Natural killer cell (primary cell): Measurements from ENCODE around the gene MCM8. TPM values are rescaled to one million over a fixed set of nuclear protein-coding genes. Genes with fewer than 3 reads are reported as not detected.
A peak's percentile ranks its signal among the peaks of the same experiment; 100 is the strongest.

ENCODE experiments used
- ATAC-seq, 3 donors: fragments of 150-1000 bp in 2 of 3; fragments of 200-7000 bp in 1 of 3; cut with Tn5 transposase; 1 replicate in 1 of 3; 2 replicates in 2 of 3; pipeline ENCODE4 v1.10.0; 2021; ENCODE audit warnings: mild to moderate bottlenecking in 2 of 3, moderate library complexity in 2 of 3
- DNase-seq, 2 donors: peaks; one replicate each; pipeline versions ENCODE4 v3.0.0 to v3.0.0-alpha.2; 2013 to 2021; ENCODE audit warnings: mixed read lengths in 1 of 2
- H3K27ac ChIP-seq: one replicate; pipeline ENCODE4 v1.5.1; 2013; ENCODE audit warnings: mild to moderate bottlenecking, low read length
- H3K27me3 ChIP-seq: one replicate; pipeline ENCODE4 v1.6.1; 2013; ENCODE audit warnings: low read length; ENCODE audit not compliant: control insufficient read depth, insufficient read depth
- H3K36me3 ChIP-seq: one replicate; pipeline ENCODE4 v1.6.1; 2013; ENCODE audit warnings: low read length; ENCODE audit not compliant: control insufficient read depth, insufficient read depth
- H3K4me1 ChIP-seq: one replicate; pipeline ENCODE4 v1.6.1; 2013; ENCODE audit warnings: low read length; ENCODE audit not compliant: control insufficient read depth, insufficient read depth
- H3K4me3 ChIP-seq: one replicate; pipeline ENCODE4 v1.5.1; 2013; ENCODE audit warnings: low read length
- H3K9me3 ChIP-seq: one replicate; pipeline ENCODE4 v1.6.1; 2013; ENCODE audit warnings: low read length; ENCODE audit not compliant: control insufficient read depth, insufficient read depth
- H3K27ac Mint-ChIP-seq, 2 donors: one replicate each; pipeline ENCODE4 v1.8.0; 2022; ENCODE audit warnings: mild to moderate bottlenecking in 2 of 2, mixed read lengths in 2 of 2, moderate library complexity in 1 of 2
- H3K27me3 Mint-ChIP-seq, 2 donors: one replicate each; pipeline ENCODE4 v1.8.0; 2022; ENCODE audit warnings: low read depth in 2 of 2, mixed read lengths in 2 of 2
- H3K36me3 Mint-ChIP-seq: one replicate; pipeline ENCODE4 v1.8.0; 2022; ENCODE audit warnings: mixed read lengths
- H3K4me1 Mint-ChIP-seq, 2 donors: one replicate each; pipeline ENCODE4 v1.8.0; 2022; ENCODE audit warnings: mixed read lengths in 2 of 2
- H3K4me3 Mint-ChIP-seq: one replicate; pipeline ENCODE4 v1.8.0; 2022; ENCODE audit warnings: mild to moderate bottlenecking, moderate library complexity, mixed read lengths
- H3K9me3 Mint-ChIP-seq, 2 donors: one replicate each; pipeline ENCODE4 v1.8.0; 2022; ENCODE audit warnings: mixed read lengths in 2 of 2
- WGBS: methylation state at CpG from one replicate; pipeline ENCODE4 v1.1.7; 2013; ENCODE audit warnings: missing lambda C conversion rate; ENCODE audit not compliant: insufficient coverage; 5-methylcytosine and 5-hydroxymethylcytosine counted together
- intact Hi-C: fragments of 100-400 bp; cut with micrococcal nuclease; formaldehyde crosslinking; loops from one replicate; pipeline ENCODE4 v1.14.2; 2022
- total RNA-seq, 4 donors: library from RNA; stranded (reverse); fragments of 120-200 nt in 1 of 4; gene quantifications; one replicate each; pipeline versions ENCODE4 v1.2.3 to v1.2.4, GENCODE V29; 2013 to 2022
- TF ChIP-seq, protein P1 (sequence below): fragments of 200-600 bp; IDR thresholded peaks from one replicate; pipeline ENCODE4 v1.8.0; 2022; ENCODE audit warnings: antibody characterized with exemption

The MCM8 gene
- total RNA-seq, result 10 to 100 TPM in 1 of 3 donors, 1 to 10 TPM in 2; 8.1 to 14.3 (median 9.0) TPM
- 26.2 TPM for total RNA-seq (2013)

- no peaks in the 10 kb centered on the region for H3K9me3 ChIP-seq
- intact Hi-C loops, result loop anchor here (1.0 kb wide), 1 partner anchor 46 kb away; no protein-coding TSS in a partner anchor
- ATAC-seq (peak; percentile 95 to 98 (median 97)), DNase-seq (peak; percentile 95 to 97)
- Mint-ChIP-seq H3K4me3 (peak within 1 kb of the TSS; percentile 98), H3K27ac (peak within 1 kb of the TSS; percentile 90 to 95), H3K27me3 (no peaks in the 10 kb centered on the region), H3K36me3 (peaks cover 13% of the 10 kb centered on the region), H3K4me1 (peaks cover 41 to 43% of the 10 kb centered on the region in 2 donors), H3K9me3 (no peaks in the 10 kb centered on the region)
- WGBS, result under 1% methylated on average over 61 of the region's 61 CpGs
- H3K36me3 ChIP-seq, result peaks cover 29% of the 10 kb centered on the region
- peaks cover 24% of the 10 kb centered on the region for H3K4me1 ChIP-seq
- H3K27me3 ChIP-seq, result no peaks in the 10 kb centered on the region
- TF ChIP-seq, protein P1, sequence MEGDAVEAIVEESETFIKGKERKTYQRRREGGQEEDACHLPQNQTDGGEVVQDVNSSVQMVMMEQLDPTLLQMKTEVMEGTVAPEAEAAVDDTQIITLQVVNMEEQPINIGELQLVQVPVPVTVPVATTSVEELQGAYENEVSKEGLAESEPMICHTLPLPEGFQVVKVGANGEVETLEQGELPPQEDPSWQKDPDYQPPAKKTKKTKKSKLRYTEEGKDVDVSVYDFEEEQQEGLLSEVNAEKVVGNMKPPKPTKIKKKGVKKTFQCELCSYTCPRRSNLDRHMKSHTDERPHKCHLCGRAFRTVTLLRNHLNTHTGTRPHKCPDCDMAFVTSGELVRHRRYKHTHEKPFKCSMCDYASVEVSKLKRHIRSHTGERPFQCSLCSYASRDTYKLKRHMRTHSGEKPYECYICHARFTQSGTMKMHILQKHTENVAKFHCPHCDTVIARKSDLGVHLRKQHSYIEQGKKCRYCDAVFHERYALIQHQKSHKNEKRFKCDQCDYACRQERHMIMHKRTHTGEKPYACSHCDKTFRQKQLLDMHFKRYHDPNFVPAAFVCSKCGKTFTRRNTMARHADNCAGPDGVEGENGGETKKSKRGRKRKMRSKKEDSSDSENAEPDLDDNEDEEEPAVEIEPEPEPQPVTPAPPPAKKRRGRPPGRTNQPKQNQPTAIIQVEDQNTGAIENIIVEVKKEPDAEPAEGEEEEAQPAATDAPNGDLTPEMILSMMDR, result no peak
- peak within 1 kb of the TSS; percentile 62 for H3K27ac ChIP-seq
- H3K4me3 ChIP-seq, result peak within 1 kb of the TSS; percentile 72
Observed at GRCh38 chr20:5950271-5951031, at the start of gene MCM8, which contains the start of gene TRMT6. Gene MCM8 (plus strand): TSS chr20:5950652. CDS start chr20:5952016, 1,364 bp downstream. Gene TRMT6 (minus strand): TSS chr20:5950533. CDS start chr20:5950405, 128 bp downstream.

DNA sequence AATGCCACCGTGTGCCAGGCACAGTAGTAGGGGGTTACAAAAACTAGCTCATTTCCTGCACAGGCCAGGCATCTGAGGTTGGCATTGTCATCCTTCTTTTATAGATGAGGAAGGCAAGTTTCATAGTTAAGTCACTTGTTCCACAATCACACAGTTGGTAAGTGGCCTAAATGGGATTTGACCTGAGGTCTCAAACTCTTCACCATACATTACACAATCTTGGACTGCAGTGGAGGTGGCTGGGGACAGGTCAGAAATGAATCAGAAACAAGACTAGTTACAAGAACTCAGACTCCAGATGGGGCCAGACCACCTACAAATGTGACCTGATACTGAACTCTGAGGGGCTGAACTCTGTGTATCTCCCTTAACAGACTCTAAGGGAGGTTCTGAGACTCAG lies 49.5 kb upstream of the MCM8 start:
- Histone ChIP-seq H3K9me3 (no peaks in the 10 kb centered on the region), H3K27me3 (peaks cover 3% of the 10 kb centered on the region), H3K4me3 (no peak overlapping the region), H3K4me1 (no peaks in the 10 kb centered on the region), H3K27ac (no peak overlapping the region), H3K36me3 (no peaks in the 10 kb centered on the region)
- Mint-ChIP-seq H3K36me3 (no peaks in the 10 kb centered on the region), H3K27ac (no peak overlapping the region), H3K4me3 (no peak overlapping the region), H3K4me1 (no peaks in the 10 kb centered on the region), H3K9me3 (no peaks in the 10 kb centered on the region), H3K27me3 (peaks cover 24 to 38% of the 10 kb centered on the region in 2 donors)
- 89% methylated on average over 1 of the region's 1 CpG for WGBS
- no peak for ATAC-seq
- TF ChIP-seq, protein P1, result no peak
- no peak for DNase-seq
- intact Hi-C loops, result no loop called here

GRCh38 chr20:5908981-5909380 lies 41.5 kb upstream of the MCM8 start:
- H3K4me3 Mint-ChIP-seq, result no peak overlapping the region
- peaks cover 52 to 82% of the 10 kb centered on the region in 2 donors for H3K27me3 Mint-ChIP-seq
- TF ChIP-seq, protein P1, result no peak
- intact Hi-C loops, result no loop called here
- no peak overlapping the region for H3K27ac Mint-ChIP-seq
- no peaks in the 10 kb centered on the region for H3K36me3 ChIP-seq
- no peaks in the 10 kb centered on the region for H3K9me3 ChIP-seq
- ATAC-seq, result no peak
- peaks cover 6% of the 10 kb centered on the region for H3K4me1 ChIP-seq
- H3K4me3 ChIP-seq, result no peak overlapping the region
- no peak overlapping the region for H3K27ac ChIP-seq
- peaks cover 11 to 13% of the 10 kb centered on the region in 2 donors for H3K4me1 Mint-ChIP-seq
- no peak for DNase-seq
- H3K36me3 Mint-ChIP-seq, result peaks cover 8% of the 10 kb centered on the region
- peaks cover 0 to 2% of the 10 kb centered on the region in 2 donors for H3K9me3 Mint-ChIP-seq
- peaks cover 13% of the 10 kb centered on the region for H3K27me3 ChIP-seq
- 76% methylated on average over 2 of the region's 2 CpGs for WGBS
